SKM-1 (cell line): ENCODE data around the gene FRS3.

Source experiments
- DNase-seq: peaks from one replicate; lab custom pipeline; 2025; ENCODE audit not compliant: unreplicated experiment; lab: John Stamatoyannopoulos, UW

FRS3 gene

GRCh38 chr6:41730531-41731436 lies 48.9 kb downstream of the FRS3 start:
- no peak for DNase-seq

GRCh38 chr6:41729624-41730023 lies 50.1 kb downstream of the FRS3 start:
- no peak for DNase-seq

GRCh38 chr6:41728954-41729353 lies 50.7 kb downstream of the FRS3 start:
- DNase-seq, result no peak

- DNase-seq, result no peak
These were observed 51.4 kb downstream of the FRS3 start for GRCh38 chr6:41728073-41728936.

DNA sequence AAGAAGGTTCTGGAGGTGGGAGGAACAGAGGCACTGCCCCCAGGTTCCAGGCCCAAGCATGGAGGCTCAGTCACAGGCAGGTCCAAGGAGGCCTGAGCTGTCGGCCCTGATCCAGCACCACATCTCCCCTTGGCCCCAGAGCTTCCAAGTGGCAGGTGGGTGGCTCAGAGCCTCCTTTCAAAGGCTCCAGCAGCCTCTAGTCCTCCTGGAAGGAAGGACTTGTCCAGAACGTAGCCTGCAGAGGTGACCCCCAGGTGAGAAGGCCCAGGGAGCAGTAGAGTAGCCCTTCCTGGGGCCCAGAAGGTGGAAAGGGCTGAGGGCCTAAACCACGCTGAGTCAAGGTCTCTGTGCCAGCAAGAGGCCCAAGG lies 52.0 kb downstream of the FRS3 start:
- no peak for DNase-seq

DNA sequence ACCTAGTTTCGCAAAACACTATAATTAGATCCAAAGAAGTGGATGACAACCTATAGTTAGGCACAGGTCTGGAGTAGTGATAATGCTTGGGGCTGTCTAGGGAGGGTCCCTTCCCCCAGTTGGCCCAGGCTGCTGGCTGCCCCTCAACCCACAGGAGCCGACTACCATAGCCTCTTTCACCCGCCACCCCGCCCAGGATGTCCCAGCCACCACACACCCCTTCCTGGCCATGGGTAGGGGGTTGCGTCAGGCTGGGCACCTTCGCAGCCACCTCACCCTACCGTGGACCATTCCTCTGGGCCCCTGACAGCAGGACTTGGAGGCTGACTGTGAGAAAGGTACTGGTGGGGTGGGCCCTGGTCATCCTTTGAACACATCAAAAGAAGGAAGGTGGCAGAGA lies 52.8 kb downstream of the FRS3 start:
- no peak for DNase-seq

- DNase-seq, result no peak
These were observed 54.9 kb downstream of the FRS3 start for GRCh38 chr6:41724586-41725501.

DNA sequence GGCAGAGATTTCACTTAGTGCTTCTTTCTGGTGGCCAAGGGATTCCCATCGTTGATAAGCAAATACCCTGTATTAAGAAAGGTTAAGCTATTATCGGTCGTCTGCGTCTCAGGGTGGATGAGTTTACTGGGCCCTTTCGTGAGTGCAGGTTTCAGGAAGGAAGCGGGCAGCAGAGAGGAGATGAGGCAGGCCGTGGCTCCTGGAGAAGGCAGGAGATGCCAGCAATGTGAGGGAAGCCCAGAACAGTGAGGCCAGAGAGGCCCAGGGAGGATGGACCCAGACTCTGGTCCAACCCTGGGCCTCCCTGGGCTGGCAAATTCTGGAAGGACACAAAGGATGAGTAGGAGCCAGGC lies 55.5 kb downstream of the FRS3 start:
- no peak for DNase-seq

- DNase-seq, result peak; percentile 98
These were observed 56.0 kb downstream of the FRS3 start for GRCh38 chr6:41723530-41724227.

- DNase-seq, result no peak
These were observed 56.7 kb downstream of the FRS3 start for GRCh38 chr6:41722969-41723529.

GRCh38 chr6:41721414-41721813 lies 58.3 kb downstream of the FRS3 start:
- DNase-seq, result no peak

GRCh38 chr6:41720783-41721182 lies 58.9 kb downstream of the FRS3 start:
- no peak for DNase-seq

- no peak for DNase-seq
These were observed 59.5 kb downstream of the FRS3 start for GRCh38 chr6:41720262-41720620.
